A549 (cell line): ENCODE data around the gene METTL1.

Experiments
- EHMT2 ChIP-seq: fragments of 200-600 bp; sonication (generic); IDR thresholded peaks from 2 replicates; pipeline ENCODE4 v1.6.1; 2016; ENCODE audit warnings: antibody characterized with exemption, low read depth, mild to moderate bottlenecking, moderate library complexity
- EP300 ChIP-seq, 2 experiments: fragments of >200 bp; sonication (Bioruptor Twin); formaldehyde crosslinking; IDR thresholded peaks; 2 replicates in 1 of 2; 3 replicates in 1 of 2; pipeline ENCODE4 v1.6.1; 2016 to 2017
- JUN ChIP-seq, 2 experiments: fragments of >200 bp; sonication (Bioruptor Twin); formaldehyde crosslinking; IDR thresholded peaks; 2 replicates in 1 of 2; 3 replicates in 1 of 2; pipeline ENCODE4 v1.6.1; 2016 to 2017
- JUNB ChIP-seq: fragments of >200 bp; sonication (Bioruptor Twin); formaldehyde crosslinking; IDR thresholded peaks from 2 replicates; pipeline ENCODE4 v1.6.1; 2016
- MAFK ChIP-seq: fragments of 450-650 bp; IDR thresholded peaks from 2 replicates; pipeline ENCODE4 v1.6.1; 2014; ENCODE audit not compliant: partially characterized antibody
- POLR2A ChIP-seq: IDR thresholded peaks from 2 replicates; pipeline ENCODE4 v1.6.1; 2012; ENCODE audit warnings: mild to moderate bottlenecking, low read length
- RNF2 ChIP-seq: fragments of 200-600 bp; sonication (generic); IDR thresholded peaks from 2 replicates; pipeline ENCODE4 v1.6.1; 2016; ENCODE audit warnings: low read depth, mild to moderate bottlenecking, antibody characterized with exemption, moderate library complexity, borderline replicate concordance
- SMC3 ChIP-seq: fragments of >200 bp; sonication (Bioruptor Twin); formaldehyde crosslinking; IDR thresholded peaks from 3 replicates; pipeline ENCODE4 v1.6.1; 2018; ENCODE audit warnings: inconsistent platforms
- TP53 ChIP-seq: fragments of 250-450 bp; sonication (Bioruptor Pico); IDR thresholded peaks from 2 replicates; pipeline ENCODE4 v1.5.0; 2021; ENCODE audit warnings: mild to moderate bottlenecking, moderate library complexity
- TF ChIP-seq, protein P1 (sequence below): fragments of >200 bp; sonication (Bioruptor Twin); formaldehyde crosslinking; IDR thresholded peaks from 3 replicates; pipeline ENCODE4 v1.5.1; 2016
- TF ChIP-seq, protein P2 (sequence below): IDR thresholded peaks from 2 replicates; pipeline ENCODE4 v1.6.1; 2012
- TF ChIP-seq, protein P3 (sequence below): IDR thresholded peaks from 2 replicates; pipeline ENCODE4 v1.6.1; 2012
- TF ChIP-seq, protein P4 (sequence below): fragments of 200-600 bp; sonication (generic); IDR thresholded peaks from 2 replicates; pipeline ENCODE4 v1.6.1; 2016; ENCODE audit warnings: antibody characterized with exemption, mild to moderate bottlenecking, moderate library complexity

DNA sequence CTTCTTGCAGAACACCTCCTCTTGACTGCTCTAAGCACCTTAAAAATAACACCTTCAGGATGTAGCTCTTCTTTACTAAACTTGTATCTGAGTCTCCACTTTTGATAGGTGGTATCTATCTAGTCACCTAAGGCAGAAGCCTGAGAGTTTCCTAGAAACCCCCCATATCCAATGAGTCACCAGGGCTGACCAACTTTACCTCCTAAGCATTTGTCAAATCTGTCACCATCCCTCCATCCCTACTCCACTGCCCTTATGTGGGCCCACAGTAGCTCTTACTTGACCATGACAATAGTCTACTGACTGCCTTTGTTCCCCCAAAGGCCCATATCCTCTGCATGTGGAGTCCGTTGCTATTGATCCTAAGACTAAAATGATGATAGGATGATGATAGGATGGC lies 30.7 kb upstream of the METTL1 start:
- TF ChIP-seq, protein P1, sequence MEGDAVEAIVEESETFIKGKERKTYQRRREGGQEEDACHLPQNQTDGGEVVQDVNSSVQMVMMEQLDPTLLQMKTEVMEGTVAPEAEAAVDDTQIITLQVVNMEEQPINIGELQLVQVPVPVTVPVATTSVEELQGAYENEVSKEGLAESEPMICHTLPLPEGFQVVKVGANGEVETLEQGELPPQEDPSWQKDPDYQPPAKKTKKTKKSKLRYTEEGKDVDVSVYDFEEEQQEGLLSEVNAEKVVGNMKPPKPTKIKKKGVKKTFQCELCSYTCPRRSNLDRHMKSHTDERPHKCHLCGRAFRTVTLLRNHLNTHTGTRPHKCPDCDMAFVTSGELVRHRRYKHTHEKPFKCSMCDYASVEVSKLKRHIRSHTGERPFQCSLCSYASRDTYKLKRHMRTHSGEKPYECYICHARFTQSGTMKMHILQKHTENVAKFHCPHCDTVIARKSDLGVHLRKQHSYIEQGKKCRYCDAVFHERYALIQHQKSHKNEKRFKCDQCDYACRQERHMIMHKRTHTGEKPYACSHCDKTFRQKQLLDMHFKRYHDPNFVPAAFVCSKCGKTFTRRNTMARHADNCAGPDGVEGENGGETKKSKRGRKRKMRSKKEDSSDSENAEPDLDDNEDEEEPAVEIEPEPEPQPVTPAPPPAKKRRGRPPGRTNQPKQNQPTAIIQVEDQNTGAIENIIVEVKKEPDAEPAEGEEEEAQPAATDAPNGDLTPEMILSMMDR: no peak
- TF ChIP-seq MAFK (no peak), SMC3 (no peak), EHMT2 (no peak), JUNB (no peak), TP53 (CRISPR knock-in tag) (no peak), POLR2A (no peak), JUN (IDR thresholded peaks at IDR 0.05) (no peak), EP300 (IDR thresholded peaks at IDR 0.05) (no peak), RNF2 (no peak)
- TF ChIP-seq, protein P2, sequence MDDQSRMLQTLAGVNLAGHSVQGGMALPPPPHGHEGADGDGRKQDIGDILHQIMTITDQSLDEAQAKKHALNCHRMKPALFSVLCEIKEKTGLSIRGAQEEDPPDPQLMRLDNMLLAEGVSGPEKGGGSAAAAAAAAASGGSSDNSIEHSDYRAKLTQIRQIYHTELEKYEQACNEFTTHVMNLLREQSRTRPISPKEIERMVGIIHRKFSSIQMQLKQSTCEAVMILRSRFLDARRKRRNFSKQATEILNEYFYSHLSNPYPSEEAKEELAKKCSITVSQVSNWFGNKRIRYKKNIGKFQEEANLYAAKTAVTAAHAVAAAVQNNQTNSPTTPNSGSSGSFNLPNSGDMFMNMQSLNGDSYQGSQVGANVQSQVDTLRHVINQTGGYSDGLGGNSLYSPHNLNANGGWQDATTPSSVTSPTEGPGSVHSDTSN: no peak
- TF ChIP-seq, protein P3, sequence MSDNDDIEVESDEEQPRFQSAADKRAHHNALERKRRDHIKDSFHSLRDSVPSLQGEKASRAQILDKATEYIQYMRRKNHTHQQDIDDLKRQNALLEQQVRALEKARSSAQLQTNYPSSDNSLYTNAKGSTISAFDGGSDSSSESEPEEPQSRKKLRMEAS: no peak
- TF ChIP-seq, protein P4, sequence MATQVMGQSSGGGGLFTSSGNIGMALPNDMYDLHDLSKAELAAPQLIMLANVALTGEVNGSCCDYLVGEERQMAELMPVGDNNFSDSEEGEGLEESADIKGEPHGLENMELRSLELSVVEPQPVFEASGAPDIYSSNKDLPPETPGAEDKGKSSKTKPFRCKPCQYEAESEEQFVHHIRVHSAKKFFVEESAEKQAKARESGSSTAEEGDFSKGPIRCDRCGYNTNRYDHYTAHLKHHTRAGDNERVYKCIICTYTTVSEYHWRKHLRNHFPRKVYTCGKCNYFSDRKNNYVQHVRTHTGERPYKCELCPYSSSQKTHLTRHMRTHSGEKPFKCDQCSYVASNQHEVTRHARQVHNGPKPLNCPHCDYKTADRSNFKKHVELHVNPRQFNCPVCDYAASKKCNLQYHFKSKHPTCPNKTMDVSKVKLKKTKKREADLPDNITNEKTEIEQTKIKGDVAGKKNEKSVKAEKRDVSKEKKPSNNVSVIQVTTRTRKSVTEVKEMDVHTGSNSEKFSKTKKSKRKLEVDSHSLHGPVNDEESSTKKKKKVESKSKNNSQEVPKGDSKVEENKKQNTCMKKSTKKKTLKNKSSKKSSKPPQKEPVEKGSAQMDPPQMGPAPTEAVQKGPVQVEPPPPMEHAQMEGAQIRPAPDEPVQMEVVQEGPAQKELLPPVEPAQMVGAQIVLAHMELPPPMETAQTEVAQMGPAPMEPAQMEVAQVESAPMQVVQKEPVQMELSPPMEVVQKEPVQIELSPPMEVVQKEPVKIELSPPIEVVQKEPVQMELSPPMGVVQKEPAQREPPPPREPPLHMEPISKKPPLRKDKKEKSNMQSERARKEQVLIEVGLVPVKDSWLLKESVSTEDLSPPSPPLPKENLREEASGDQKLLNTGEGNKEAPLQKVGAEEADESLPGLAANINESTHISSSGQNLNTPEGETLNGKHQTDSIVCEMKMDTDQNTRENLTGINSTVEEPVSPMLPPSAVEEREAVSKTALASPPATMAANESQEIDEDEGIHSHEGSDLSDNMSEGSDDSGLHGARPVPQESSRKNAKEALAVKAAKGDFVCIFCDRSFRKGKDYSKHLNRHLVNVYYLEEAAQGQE: no peak
